Small intestine (tissue), 7 donors: ENCODE data around the gene TFF3. TPM values are rescaled to one million over a fixed set of nuclear protein-coding genes. Genes with fewer than 3 reads are reported as not detected.
A peak's percentile ranks its signal among the peaks of the same experiment; 100 is the strongest.

Source experiments
- DNase-seq, 2 donors: peaks; one replicate each; pipeline versions ENCODE4 v3.0.0 to v3.0.0-alpha.2; 2013
- FAIRE-seq: peaks from 2 replicates; lab custom pipeline; 2012; peaks lifted over from hg19 to GRCh38; lab: Jason Lieb, UNC
- H3K27ac ChIP-seq, 3 donors: one replicate each; pipeline ENCODE4 v1.5.1; 2013; ENCODE audit warnings: low read length in 2 of 3, mild to moderate bottlenecking in 2 of 3, control low read depth in 1 of 3, inconsistent platforms in 1 of 3, low read depth in 1 of 3, moderate library complexity in 1 of 3
- H3K27me3 ChIP-seq, 3 donors: one replicate each; pipeline ENCODE4 v1.6.1; 2013; ENCODE audit warnings: low read length in 3 of 3, inconsistent platforms in 1 of 3; ENCODE audit not compliant: control insufficient read depth in 3 of 3, insufficient read depth in 3 of 3
- H3K36me3 ChIP-seq, 3 donors: one replicate each; pipeline ENCODE4 v1.6.1; 2013; ENCODE audit warnings: low read length in 3 of 3, inconsistent platforms in 1 of 3, low read depth in 1 of 3, mild to moderate bottlenecking in 1 of 3, moderate library complexity in 1 of 3; ENCODE audit not compliant: control insufficient read depth in 3 of 3, insufficient read depth in 2 of 3
- H3K4me1 ChIP-seq, 3 donors: one replicate each; pipeline ENCODE4 v1.6.1; 2013; ENCODE audit warnings: low read length in 2 of 3, inconsistent platforms in 1 of 3, low read depth in 1 of 3, mild to moderate bottlenecking in 1 of 3, moderate library complexity in 1 of 3; ENCODE audit not compliant: control insufficient read depth in 3 of 3, insufficient read depth in 2 of 3
- H3K4me3 ChIP-seq, 3 donors: one replicate each; pipeline ENCODE4 v1.5.1; 2013; ENCODE audit warnings: low read length in 3 of 3, control low read depth in 1 of 3, inconsistent platforms in 1 of 3, low read depth in 1 of 3, mild to moderate bottlenecking in 1 of 3, moderate library complexity in 1 of 3
- H3K9me3 ChIP-seq, 2 donors: one replicate each; pipeline ENCODE4 v1.6.1; 2013; ENCODE audit warnings: low read depth in 1 of 2, low read length in 1 of 2; ENCODE audit not compliant: control insufficient read depth in 2 of 2, insufficient read depth in 1 of 2
- WGBS, 3 donors: extraction: QIAGEN DNeasy Blood & Tissue Kit; methylation state at CpG; one replicate each; pipeline ENCODE4 v1.1.7; 2013; 5-methylcytosine and 5-hydroxymethylcytosine counted together
- polyA plus RNA-seq, 4 donors: library from polyadenylated mRNA; stranded (reverse) in 3 of 4; unstranded in 1 of 4; fragments of 200-250 nt in 3 of 4; fragments of 120-200 nt in 1 of 4; gene quantifications; one replicate each; pipeline versions ENCODE4 v1.2.1 to v1.2.3, GENCODE V29; 2013
- donor health status: healthy with polysubstance abuse.
- donor health status: control.
- donor health status: control.
- donor health status: Bipolar disorder and iron deficiency.
- donor health status: healthy.

Gene TFF3
- polyA plus RNA-seq, 4 donors, result 758 to 1,395 (median 912) TPM

DNA sequence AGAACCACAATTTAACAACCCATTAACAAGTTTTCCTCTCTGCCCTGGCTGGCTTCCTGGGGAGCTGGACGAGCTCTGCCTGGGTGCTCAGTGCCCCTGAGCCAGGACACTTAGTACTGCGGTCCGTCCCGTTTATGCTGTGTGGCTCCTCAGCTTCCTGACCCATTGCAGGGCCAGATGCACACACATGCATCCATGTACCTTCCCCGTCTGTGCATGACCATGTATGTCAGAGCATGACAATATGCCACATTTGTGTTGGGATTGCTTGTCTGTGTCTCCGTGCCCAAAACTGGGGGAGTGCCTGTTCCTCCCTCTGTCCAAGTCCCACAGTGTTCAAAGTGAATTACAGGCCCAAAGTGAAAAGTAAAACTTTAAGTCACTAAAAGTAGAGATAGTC lies 9.7 kb upstream of the TFF3 start:
- WGBS, 3 donors, result 84 to 88% (median 86%) methylated on average over 6 of the region's 6 CpGs
- no peaks in the 10 kb centered on the region for H3K36me3 ChIP-seq
- H3K27me3 ChIP-seq, result no peaks in the 10 kb centered on the region
- H3K27ac ChIP-seq, result no peak overlapping the region
- H3K9me3 ChIP-seq, result peaks cover 0 to 13% of the 10 kb centered on the region in 2 donors
- FAIRE-seq (no peak), DNase-seq (no peak)
- H3K4me1 ChIP-seq, result peaks cover 0 to 25% (median 0%) of the 10 kb centered on the region in 3 donors
- no peak overlapping the region for H3K4me3 ChIP-seq

DNA sequence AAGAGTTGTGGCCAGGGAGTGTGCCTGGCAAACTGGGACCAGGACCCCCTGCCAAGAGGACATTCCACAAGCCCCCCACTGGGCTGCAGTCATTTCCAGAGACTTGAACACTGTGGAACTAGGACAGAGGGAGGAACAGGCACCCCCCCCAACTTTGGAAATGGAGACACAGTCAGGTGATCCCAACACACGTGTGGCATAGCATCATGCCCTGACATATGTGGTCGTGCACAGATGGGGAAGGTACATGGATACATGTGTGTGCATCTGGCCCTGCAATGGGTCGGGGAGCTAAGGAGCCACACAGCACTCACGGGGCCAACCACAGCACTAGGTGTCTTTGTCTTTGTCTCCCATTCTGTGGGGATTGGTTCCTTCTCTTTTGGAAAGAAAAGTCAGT lies 6.6 kb upstream of the TFF3 start:
- H3K27me3 ChIP-seq, result no peaks in the 10 kb centered on the region
- 87 to 94% (median 92%) methylated on average over 4 of the region's 4 CpGs for WGBS, 3 donors
- no peak for FAIRE-seq
- no peak overlapping the region for H3K4me3 ChIP-seq
- peaks cover 0 to 8% of the 10 kb centered on the region in 2 donors for H3K9me3 ChIP-seq
- H3K4me1 ChIP-seq, result peaks cover 0 to 40% (median 0%) of the 10 kb centered on the region in 3 donors
- no peak overlapping the region for H3K27ac ChIP-seq
- H3K36me3 ChIP-seq, result no peaks in the 10 kb centered on the region
- no peak for DNase-seq

DNA sequence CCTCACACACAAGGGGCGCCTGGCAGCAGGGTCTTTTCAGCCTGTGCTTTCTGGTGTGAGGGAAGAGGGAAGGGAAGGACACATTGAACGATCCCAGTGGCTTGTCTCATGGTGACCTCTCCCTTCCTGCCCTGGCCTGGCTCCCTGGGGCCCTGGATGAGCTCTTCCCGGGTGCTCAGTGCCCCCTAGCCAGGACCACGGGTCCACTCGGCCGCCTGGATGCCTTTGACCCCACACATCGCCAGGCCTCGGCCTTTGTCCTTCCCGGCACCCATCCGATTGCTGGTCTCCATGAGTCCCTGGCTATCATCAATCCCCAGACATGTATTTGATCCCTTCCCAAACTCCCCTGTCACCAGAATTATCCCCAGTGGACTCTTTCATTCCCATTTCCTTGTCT lies 6.0 kb upstream of the TFF3 start:
- no peak overlapping the region for H3K4me3 ChIP-seq
- peak overlapping the region in 1 of 3 donors; percentile 72 for H3K27ac ChIP-seq
- H3K36me3 ChIP-seq, result no peaks in the 10 kb centered on the region
- H3K9me3 ChIP-seq, result peaks cover 0 to 8% of the 10 kb centered on the region in 2 donors
- 86 to 94% (median 89%) methylated on average over 9 to 10 of the region's 10 CpGs for WGBS, 3 donors
- DNase-seq (no peak), FAIRE-seq (no peak)
- H3K4me1 ChIP-seq, result peaks cover 0 to 46% (median under 1%) of the 10 kb centered on the region in 3 donors
- H3K27me3 ChIP-seq, result no peaks in the 10 kb centered on the region

DNA sequence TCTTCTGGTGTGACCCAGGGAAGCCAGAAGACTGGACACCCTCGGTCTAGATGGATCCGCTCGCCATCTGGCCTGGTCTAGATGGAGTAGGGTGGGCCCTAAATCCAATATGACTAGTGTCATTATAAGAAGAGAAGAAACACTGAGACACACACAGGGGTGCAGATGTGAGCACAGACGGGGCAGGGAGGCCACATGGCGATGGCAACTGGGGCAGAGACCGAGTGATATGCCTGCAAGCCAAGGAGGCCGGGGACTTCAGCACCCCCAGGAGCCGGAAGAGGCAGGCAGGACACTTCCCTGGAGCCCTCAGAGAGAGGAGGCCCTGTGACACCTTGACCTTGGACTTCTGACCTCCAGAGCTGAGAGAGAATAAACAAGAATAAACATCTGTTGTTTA lies 5.6 kb upstream of the TFF3 start:
- Histone ChIP-seq H3K4me1 (peaks cover 0 to 49% (median 2%) of the 10 kb centered on the region in 3 donors), H3K27ac (peak overlapping the region in 1 of 3 donors; percentile 72), H3K36me3 (no peaks in the 10 kb centered on the region), H3K4me3 (no peak overlapping the region), H3K9me3 (peaks cover 0 to 8% of the 10 kb centered on the region in 2 donors), H3K27me3 (no peaks in the 10 kb centered on the region)
- 89 to 96% (median 96%) methylated on average over 8 of the region's 8 CpGs for WGBS, 3 donors
- FAIRE-seq, result no peak
- DNase-seq, result no peak

DNA sequence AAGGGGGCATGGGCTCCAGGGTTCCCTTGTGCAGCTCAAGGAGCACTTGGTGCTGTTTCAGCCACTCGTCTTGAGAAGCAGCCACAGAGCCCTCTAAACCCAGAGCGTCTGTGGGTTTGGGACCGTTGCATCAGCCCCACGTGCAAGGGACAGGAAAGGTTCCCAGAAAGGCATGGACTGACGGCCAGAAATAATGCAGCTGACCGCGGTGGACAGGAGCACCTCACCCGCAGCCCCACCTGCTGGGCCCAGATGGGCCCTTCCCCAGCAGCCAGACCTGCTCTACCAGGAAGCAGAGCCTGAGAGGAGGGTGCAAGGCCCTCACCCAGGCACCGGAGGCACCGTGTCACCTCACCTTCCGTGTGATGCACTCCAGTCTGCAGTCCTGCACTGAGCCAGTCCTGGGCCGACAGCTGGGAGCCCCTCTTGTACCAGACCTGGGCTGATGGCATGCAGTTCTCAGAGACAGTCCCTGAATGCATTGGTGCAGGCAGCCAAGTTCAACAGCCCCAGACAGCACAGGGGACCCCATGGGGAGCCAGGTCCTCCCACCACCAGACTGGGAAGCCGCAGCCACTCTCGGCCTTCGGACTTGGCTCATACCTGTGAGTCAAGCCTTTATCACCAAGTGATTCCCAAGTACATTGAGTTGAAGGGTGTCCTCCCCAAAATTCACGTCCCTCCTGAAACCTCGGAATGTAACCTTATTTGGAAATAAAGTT lies 4.8 kb upstream of the TFF3 start:
- FAIRE-seq, result no peak
- Histone ChIP-seq H3K4me3 (peak overlapping the region in 1 of 3 donors; percentile 8), H3K27ac (peak overlapping the region in 1 of 3 donors; percentile 72)

DNA sequence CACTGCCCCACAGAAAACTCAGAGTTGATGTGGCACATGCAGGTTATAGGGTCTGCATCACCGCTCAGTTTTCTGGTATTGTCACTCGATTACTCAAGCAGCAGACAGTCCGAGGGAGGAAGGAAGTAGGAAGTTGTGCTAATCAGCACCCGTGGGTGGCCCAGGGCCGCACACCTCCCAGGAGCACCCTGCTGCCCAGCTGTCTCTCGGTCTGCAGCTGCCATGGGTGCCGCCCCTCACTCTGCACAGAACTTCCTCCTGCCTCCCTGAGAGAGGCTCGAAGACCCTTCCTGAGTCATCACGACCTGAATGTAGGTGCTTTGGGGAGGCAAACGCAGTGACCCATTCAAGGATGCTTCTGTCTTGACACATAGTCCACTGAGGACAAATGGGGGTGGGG lies 4.2 kb upstream of the TFF3 start:
- DNase-seq (peak in 1 of 2 donors; percentile 53), FAIRE-seq (no peak)
- Histone ChIP-seq H3K4me3 (peak overlapping the region in 1 of 3 donors; percentile 8), H3K4me1 (peaks cover 2 to 63% (median 5%) of the 10 kb centered on the region in 3 donors), H3K27me3 (no peaks in the 10 kb centered on the region), H3K9me3 (no peaks in the 10 kb centered on the region), H3K36me3 (no peaks in the 10 kb centered on the region), H3K27ac (peak overlapping the region in 1 of 3 donors; percentile 72)
- 33 to 39% (median 39%) methylated on average over 10 of the region's 10 CpGs for WGBS, 3 donors

More for the DNA sequence above, 4.8 kb upstream of the TFF3 start:
- DNase-seq, result peak; percentile 39 to 58
- H3K36me3 ChIP-seq, result no peaks in the 10 kb centered on the region
- H3K9me3 ChIP-seq, result peaks cover 0 to 3% of the 10 kb centered on the region in 2 donors
- no peaks in the 10 kb centered on the region for H3K27me3 ChIP-seq
- WGBS, 3 donors, result 53 to 67% (median 55%) methylated on average over 17 of the region's 17 CpGs
- H3K4me1 ChIP-seq, result peaks cover 2 to 57% (median 4%) of the 10 kb centered on the region in 3 donors

DNA sequence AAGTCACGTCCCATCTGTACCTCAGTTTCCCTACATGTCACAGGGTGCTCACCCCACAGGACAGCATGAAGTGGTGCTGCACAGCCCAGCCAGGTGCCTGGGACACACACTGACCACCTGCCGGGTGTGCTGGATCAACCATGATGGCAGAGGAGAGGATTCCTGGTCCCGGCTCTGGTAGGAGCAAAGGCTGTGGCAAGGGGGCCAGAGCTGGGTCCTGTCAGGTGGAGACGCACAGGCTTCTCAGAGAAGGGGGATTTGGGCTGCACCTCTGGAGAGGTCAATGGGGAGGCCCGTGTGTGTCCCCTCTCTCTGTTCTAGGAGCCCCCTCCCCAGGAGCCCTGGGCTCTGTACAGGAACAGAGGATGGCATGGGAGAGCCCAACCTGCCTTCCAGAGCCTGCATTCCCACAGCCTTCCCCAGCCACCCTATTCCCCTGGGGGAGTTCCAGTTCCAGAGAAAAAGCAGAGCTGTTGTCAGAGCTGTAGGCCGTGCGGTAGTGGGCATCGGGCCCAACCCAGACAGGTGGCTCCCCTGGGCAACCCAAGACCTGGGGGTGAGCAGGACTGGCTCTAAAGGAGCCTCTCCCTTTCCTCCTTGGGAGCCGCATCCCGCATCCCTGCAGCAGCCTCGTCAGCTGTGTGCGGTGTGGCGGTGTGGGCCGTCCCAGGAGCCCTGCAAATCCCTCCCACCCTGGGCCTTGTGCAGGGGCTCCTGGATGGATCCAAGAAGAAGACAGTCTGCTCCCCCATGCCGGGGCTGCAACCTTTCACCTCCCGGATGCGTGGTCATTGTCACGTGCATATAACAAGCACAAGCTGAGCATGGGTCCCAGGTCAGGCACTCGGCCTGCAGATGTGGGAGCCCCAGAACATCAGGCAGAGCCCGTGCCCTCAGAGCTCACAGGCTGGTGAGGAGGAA lies 2.9 kb upstream of the TFF3 start:
- peaks cover 0 to 4% (median 0%) of the 10 kb centered on the region in 3 donors for H3K36me3 ChIP-seq
- DNase-seq, result no peak
- no peak overlapping the region for H3K4me3 ChIP-seq
- H3K9me3 ChIP-seq, result no peaks in the 10 kb centered on the region
- peaks cover 2 to 76% (median 8%) of the 10 kb centered on the region in 3 donors for H3K4me1 ChIP-seq
- FAIRE-seq, result no peak
- H3K27me3 ChIP-seq, result no peaks in the 10 kb centered on the region
- H3K27ac ChIP-seq, result peak overlapping the region in 2 of 3 donors; percentile 76 to 89
- WGBS, 3 donors, result 82 to 88% (median 86%) methylated on average over 20 of the region's 20 CpGs

DNA sequence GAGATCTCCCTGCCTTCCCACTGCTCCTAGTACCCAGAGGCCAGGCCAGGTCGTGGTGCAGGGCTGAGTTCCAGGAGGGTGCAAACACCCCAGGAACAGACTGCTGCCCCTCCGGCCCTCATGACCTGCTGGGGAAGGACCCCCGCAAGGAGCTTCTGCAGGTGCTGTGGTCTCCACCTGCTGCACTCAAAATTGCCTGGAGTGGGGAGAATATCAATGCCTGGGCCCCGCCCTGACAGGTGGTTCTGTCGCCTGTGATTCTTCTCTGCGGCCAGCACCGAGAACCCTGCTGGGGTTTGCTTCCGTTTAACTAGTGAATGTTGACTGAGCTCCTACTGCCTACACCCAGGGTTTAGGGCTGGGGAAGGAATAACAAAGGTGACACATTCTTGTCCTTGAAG lies 2.1 kb upstream of the TFF3 start:
- peak overlapping the region in 2 of 3 donors; percentile 76 to 89 for H3K27ac ChIP-seq
- WGBS, 3 donors, result 18 to 62% (median 35%) methylated on average over 8 of the region's 8 CpGs
- H3K36me3 ChIP-seq, result peaks cover 0 to 10% (median 0%) of the 10 kb centered on the region in 3 donors
- H3K9me3 ChIP-seq, result no peaks in the 10 kb centered on the region
- DNase-seq, result peak; percentile 57 to 67
- FAIRE-seq, result no peak
- no peaks in the 10 kb centered on the region for H3K27me3 ChIP-seq
- peaks cover 2 to 84% (median 8%) of the 10 kb centered on the region in 3 donors for H3K4me1 ChIP-seq
- H3K4me3 ChIP-seq, result peak overlapping the region in 1 of 3 donors; percentile 1
